PC-3 (cell line): ENCODE results near the gene LTBR. TPM values are rescaled to one million over a fixed set of nuclear protein-coding genes. Genes with fewer than 3 reads are reported as not detected.
"Not testable (repeated sequence)": the region's sequence is repeated elsewhere in the genome, so short reads cannot be mapped to it uniquely, and the experiment has no call there.

Experiments used
- ATAC-seq: fragments of 200-7000 bp; cut with Tn5 transposase; 2 replicates; pipeline ENCODE4 v1.9.1; 2020; ENCODE audit warnings: mild to moderate bottlenecking, moderate library complexity
- BruUV-seq: library from RNA; stranded (reverse); fragments of 400-500 nt; replicated peaks from 2 replicates; lab custom pipeline; 2021; lab: Mats Ljungman, UMichigan
- CTCF ChIA-PET: fragments of 300-600 bp; sonication (Branson Sonifier 250); formaldehyde crosslinking; loops from one replicate; lab custom pipeline; 2022; ENCODE audit warnings: antibody characterized with exemption; lab: Charles Lee
- POLR2A ChIA-PET: fragments of 300-600 bp; sonication (Branson Sonifier 250); formaldehyde crosslinking; loops from one replicate; lab custom pipeline; 2022; ENCODE audit warnings: antibody characterized with exemption; ENCODE audit not compliant: unreplicated experiment; lab: Charles Lee
- DNase-seq: peaks from one replicate; pipeline ENCODE4 v3.0.0-alpha.2; 2015
- H2AFZ ChIP-seq: fragments of 300-600 bp; sonication (generic); 2 replicates; pipeline ENCODE4 v1.6.0; 2016; ENCODE audit warnings: antibody characterized with exemption, low read length
- H3F3A ChIP-seq: fragments of 300-600 bp; sonication (generic); one replicate; pipeline ENCODE4 v1.6.0; 2017; ENCODE audit warnings: antibody characterized with exemption, low read length, control low read depth, mild to moderate bottlenecking; ENCODE audit not compliant: unreplicated experiment
- H3K27ac ChIP-seq: fragments of 300-600 bp; sonication (generic); 2 replicates; pipeline ENCODE4 v1.5.1; 2016; ENCODE audit warnings: mild to moderate bottlenecking, low read length
- H3K27me3 ChIP-seq: fragments of 300-600 bp; sonication (generic); 2 replicates; pipeline ENCODE4 v1.6.1; 2016; ENCODE audit warnings: low read length, mixed read lengths
- H3K36me3 ChIP-seq: fragments of 300-600 bp; sonication (generic); 2 replicates; pipeline ENCODE4 v1.6.1; 2016; ENCODE audit warnings: low read depth, mixed run types, low read length, mixed read lengths
- H3K4me1 ChIP-seq: fragments of 300-600 bp; sonication (generic); 2 replicates; pipeline ENCODE4 v1.5.1; 2016; ENCODE audit warnings: low read length; ENCODE audit not compliant: insufficient read depth
- H3K4me2 ChIP-seq: fragments of 300-600 bp; sonication (generic); 2 replicates; pipeline ENCODE4 v1.6.0; 2016; ENCODE audit warnings: low read length
- H3K4me3 ChIP-seq: fragments of 300-600 bp; sonication (generic); 2 replicates; pipeline ENCODE4 v1.5.1; 2016; ENCODE audit warnings: mild to moderate bottlenecking, low read length, mixed read lengths
- H3K79me2 ChIP-seq: fragments of 300-600 bp; sonication (generic); 2 replicates; pipeline ENCODE4 v1.6.1; 2017; ENCODE audit warnings: low read length, mixed read lengths
- H3K9ac ChIP-seq: fragments of 300-600 bp; sonication (generic); 2 replicates; pipeline ENCODE4 v1.6.0; 2016; ENCODE audit warnings: mild to moderate bottlenecking, low read length
- H3K9me2 ChIP-seq: fragments of 300-600 bp; sonication (generic); replicated peaks from 2 replicates; pipeline ENCODE4 v1.6.1; 2016; ENCODE audit warnings: mixed run types, low read length, mixed read lengths
- H3K9me3 ChIP-seq: fragments of 300-600 bp; sonication (generic); 2 replicates; pipeline ENCODE4 v1.6.1; 2016; ENCODE audit warnings: low read length, mixed read lengths
- H4K20me1 ChIP-seq: fragments of 300-600 bp; sonication (generic); 2 replicates; pipeline ENCODE4 v1.6.1; 2016; ENCODE audit warnings: low read length, mixed read lengths
- EZH2 ChIP-seq: fragments of 300-600 bp; sonication (generic); IDR thresholded peaks from one replicate; pipeline ENCODE4 v1.6.1; 2017; ENCODE audit warnings: antibody characterized with exemption, mild to moderate bottlenecking, low read length; ENCODE audit not compliant: unreplicated experiment
- EZH2phosphoT487 ChIP-seq: fragments of 300-600 bp; sonication (generic); IDR thresholded peaks from 2 replicates; pipeline ENCODE4 v1.6.1; 2018; ENCODE audit warnings: mild to moderate bottlenecking, antibody characterized with exemption, low read length, borderline replicate concordance
- intact Hi-C: fragments of 100-400 bp; cut with micrococcal nuclease; formaldehyde crosslinking; loops from 2 replicates; pipeline ENCODE4 v1.9.0; 2023
- total RNA-seq: library from RNA; depleted of rRNA; stranded (reverse); fragments of >200 nt; gene quantifications from 2 replicates; pipeline ENCODE4 v1.2.3, GENCODE V29; 2014
- TF ChIP-seq, protein P1 (sequence below): fragments of 300-600 bp; sonication (generic); conservative IDR thresholded peaks from 2 replicates; pipeline ENCODE4 v1.5.1; 2017; ENCODE audit warnings: antibody characterized with exemption, low read depth, mild to moderate bottlenecking, low read length

The LTBR gene
- total RNA-seq, 1 experiment from 2014 or later: 163 TPM

DNA sequence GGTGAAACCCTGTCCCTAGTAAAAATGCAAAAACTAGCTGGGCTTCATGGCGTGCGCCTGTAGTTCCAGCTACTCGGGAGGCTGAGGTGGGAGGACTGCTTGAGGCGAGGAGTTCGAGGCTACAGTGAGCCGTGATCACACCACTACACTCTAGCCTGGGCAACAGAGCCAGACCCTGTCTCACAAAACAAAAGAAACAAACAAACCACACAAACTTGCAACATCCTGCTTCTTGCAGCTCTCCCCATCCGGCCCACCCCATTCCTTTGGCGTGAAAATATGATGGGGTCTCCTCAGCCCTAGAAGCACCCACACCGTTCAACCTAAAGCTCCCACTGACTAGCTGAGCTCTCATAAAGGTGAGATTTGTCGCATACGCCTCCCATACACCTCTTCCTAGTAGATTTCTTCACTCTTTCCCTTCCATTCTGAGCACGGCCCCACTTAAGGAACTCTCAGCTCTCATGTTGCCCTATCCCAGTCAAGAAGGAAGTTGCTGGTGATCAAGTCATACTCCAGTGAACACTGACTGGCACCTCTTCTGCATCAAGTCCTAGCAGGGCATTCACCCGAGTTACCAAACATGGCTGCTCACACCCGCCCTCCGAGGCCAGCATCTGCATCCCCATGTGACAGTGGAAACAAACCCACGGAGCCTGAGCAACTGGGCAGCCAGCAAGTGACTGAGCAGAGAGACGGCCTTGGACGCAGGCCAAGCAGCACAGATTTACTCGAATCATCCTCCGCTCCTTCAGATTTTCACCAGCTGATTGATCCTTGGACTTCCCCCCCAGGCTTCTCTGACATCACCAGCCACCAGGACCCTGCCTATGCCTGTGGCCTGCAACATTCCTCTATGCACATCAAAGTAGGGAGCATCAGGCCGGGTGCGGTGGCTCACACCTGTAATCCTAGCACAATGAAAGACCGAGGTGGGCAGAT is 41.9 kb downstream of the LTBR start:
- H3F3A ChIP-seq: peaks cover 1% of the 10 kb centered on the region
- H3K9me2 ChIP-seq: no peaks in the 10 kb centered on the region
- ChIA-PET CTCF (no interaction called here), POLR2A (no interaction called here)
- no TSS peak for BruUV-seq
- no peak overlapping the region for H2AFZ ChIP-seq
- no peak overlapping the region for H3K9ac ChIP-seq
- no peaks in the 10 kb centered on the region for H3K9me3 ChIP-seq
- no peaks in the 10 kb centered on the region for H4K20me1 ChIP-seq
- peaks cover 11% of the 10 kb centered on the region for H3K4me1 ChIP-seq
- no peaks in the 10 kb centered on the region for H3K79me2 ChIP-seq
- H3K4me3 ChIP-seq: no peak overlapping the region
- H3K27ac ChIP-seq: no peak overlapping the region
- no peak overlapping the region for H3K4me2 ChIP-seq
- H3K27me3 ChIP-seq: no peaks in the 10 kb centered on the region
- H3K36me3 ChIP-seq: no peaks in the 10 kb centered on the region
- intact Hi-C loops: no loop called here
- no peak for DNase-seq
- ATAC-seq: no peak
- TF ChIP-seq EZH2: no peak
- TF ChIP-seq, protein P1, sequence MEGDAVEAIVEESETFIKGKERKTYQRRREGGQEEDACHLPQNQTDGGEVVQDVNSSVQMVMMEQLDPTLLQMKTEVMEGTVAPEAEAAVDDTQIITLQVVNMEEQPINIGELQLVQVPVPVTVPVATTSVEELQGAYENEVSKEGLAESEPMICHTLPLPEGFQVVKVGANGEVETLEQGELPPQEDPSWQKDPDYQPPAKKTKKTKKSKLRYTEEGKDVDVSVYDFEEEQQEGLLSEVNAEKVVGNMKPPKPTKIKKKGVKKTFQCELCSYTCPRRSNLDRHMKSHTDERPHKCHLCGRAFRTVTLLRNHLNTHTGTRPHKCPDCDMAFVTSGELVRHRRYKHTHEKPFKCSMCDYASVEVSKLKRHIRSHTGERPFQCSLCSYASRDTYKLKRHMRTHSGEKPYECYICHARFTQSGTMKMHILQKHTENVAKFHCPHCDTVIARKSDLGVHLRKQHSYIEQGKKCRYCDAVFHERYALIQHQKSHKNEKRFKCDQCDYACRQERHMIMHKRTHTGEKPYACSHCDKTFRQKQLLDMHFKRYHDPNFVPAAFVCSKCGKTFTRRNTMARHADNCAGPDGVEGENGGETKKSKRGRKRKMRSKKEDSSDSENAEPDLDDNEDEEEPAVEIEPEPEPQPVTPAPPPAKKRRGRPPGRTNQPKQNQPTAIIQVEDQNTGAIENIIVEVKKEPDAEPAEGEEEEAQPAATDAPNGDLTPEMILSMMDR: no peak
- no peak for TF ChIP-seq EZH2phosphoT487

DNA sequence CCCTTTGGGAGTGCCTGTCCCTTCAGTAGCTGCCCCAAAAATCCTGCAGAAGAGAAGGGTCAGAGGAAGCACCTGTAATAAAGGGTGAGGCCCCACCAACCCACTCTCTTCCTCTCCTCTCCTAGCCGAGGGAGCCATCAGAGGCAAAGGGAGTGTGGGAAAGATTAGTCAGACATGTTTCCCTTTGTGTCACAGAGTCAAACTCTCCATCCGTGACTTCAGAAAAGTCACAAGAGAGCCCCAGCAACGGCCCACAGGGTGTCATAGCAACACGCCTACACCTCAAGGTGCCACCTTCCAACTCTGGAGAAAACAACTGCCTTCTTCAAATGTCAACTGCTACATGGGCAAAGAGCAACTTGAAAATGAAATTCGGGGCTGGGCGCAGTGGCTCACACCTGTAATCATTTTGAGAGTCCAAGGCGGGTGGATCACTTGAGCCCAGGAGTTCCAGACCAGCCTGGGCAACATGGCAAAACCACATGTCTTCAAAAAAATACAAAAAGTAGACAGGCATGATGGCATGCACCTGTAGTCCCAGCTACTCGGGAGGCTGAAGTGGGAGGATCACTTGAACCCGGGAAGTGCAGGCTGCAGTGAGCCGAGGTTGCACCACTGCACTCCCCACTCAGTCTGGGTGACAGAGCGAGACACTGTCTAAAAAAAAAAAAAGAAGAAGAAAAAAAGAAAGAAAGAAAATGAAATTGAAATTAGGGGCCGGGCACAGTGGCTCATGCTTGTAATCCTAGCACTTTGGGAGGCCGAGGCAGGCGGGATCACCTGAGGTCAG is 43.1 kb downstream of the LTBR start:
- DNase-seq: no peak
- Histone ChIP-seq H3K36me3 (no peaks in the 10 kb centered on the region), H3K27me3 (no peaks in the 10 kb centered on the region), H3K27ac (no peak overlapping the region), H3K9me2 (no peaks in the 10 kb centered on the region), H3K4me3 (no peak overlapping the region), H2AFZ (no peak overlapping the region), H3K9me3 (no peaks in the 10 kb centered on the region), H4K20me1 (no peaks in the 10 kb centered on the region), H3K9ac (no peak overlapping the region), H3F3A (peaks cover 8% of the 10 kb centered on the region), H3K79me2 (no peaks in the 10 kb centered on the region), H3K4me2 (no peak overlapping the region), H3K4me1 (peaks cover 19% of the 10 kb centered on the region)
- intact Hi-C loops: no loop called here
- ATAC-seq: no peak
- TF ChIP-seq EZH2phosphoT487 (no peak), EZH2 (no peak)
- TF ChIP-seq, protein P1: no peak
- CTCF ChIA-PET: no interaction called here
- BruUV-seq: no TSS peak
- POLR2A ChIA-PET: no interaction called here

DNA sequence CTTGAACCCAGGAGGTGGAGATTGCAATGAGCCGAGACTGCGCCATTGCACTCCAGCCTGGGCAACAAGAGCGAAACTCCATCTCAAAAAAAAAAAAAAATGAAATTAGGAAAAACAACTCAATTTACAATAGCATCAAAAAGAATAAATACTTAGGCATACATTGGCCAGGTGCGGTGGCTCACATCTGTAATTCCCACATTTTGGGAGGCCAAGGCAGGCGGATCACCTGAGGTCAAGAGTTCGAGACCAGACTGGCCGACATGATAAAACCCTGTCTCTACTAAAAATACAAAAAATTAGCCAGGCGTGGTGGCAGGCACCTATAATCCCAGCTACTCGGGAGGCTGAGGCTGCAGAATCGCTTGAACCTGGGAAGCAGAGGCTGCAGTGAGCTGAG is 43.8 kb downstream of the LTBR start:
- POLR2A ChIA-PET, H3K27ac ChIP-seq, CTCF ChIA-PET, H3K4me3 ChIP-seq, H3F3A ChIP-seq, H2AFZ ChIP-seq, DNase-seq, intact Hi-C loops, ATAC-seq, H3K9ac ChIP-seq, H3K36me3 ChIP-seq, H3K27me3 ChIP-seq, H3K9me3 ChIP-seq, H3K9me2 ChIP-seq, BruUV-seq, H3K4me2 ChIP-seq, H4K20me1 ChIP-seq, H3K79me2 ChIP-seq: not testable (repeated sequence)
- H3K4me1 ChIP-seq: peaks cover 19% of the 10 kb centered on the region
